Ascending aorta (tissue), 2 donors: ENCODE data around the gene ARHGAP15. TPM values are rescaled to one million over a fixed set of nuclear protein-coding genes. Genes with fewer than 3 reads are reported as not detected.
A peak's percentile ranks its signal among the peaks of the same experiment; 100 is the strongest.

ENCODE experiments used
- DNase-seq, 2 donors: peaks; one replicate each; pipeline ENCODE4 v3.0.0-alpha.2; 2019; ENCODE audit warnings: low spot score in 2 of 2
- H3K27ac ChIP-seq, 2 donors: fragments of 200-600 bp; sonication (generic); one replicate each; pipeline ENCODE4 v1.5.1; 2016 to 2017; ENCODE audit warnings: mild to moderate bottlenecking in 1 of 2
- H3K27me3 ChIP-seq: fragments of 200-600 bp; sonication (generic); one replicate; pipeline ENCODE4 v1.5.1; 2017
- H3K36me3 ChIP-seq, 2 donors: fragments of 200-600 bp; sonication (generic); one replicate each; pipeline ENCODE4 v1.5.1; 2016
- H3K4me1 ChIP-seq, 2 donors: fragments of 200-600 bp; sonication (generic); one replicate each; pipeline ENCODE4 v1.5.1; 2016 to 2017; ENCODE audit warnings: mild to moderate bottlenecking in 1 of 2
- H3K4me3 ChIP-seq, 2 donors: fragments of 200-600 bp; sonication (generic); one replicate each; pipeline ENCODE4 v1.5.1; 2016 to 2017; ENCODE audit warnings: mild to moderate bottlenecking in 1 of 2
- H3K9me3 ChIP-seq, 2 donors: fragments of 200-600 bp; sonication (generic); one replicate each; pipeline ENCODE4 v1.5.1; 2016
- intact Hi-C: fragments of 100-400 bp; cut with DNase I; formaldehyde crosslinking; loops from one replicate; pipeline ENCODE4 v1.15.1; 2023
- total RNA-seq: library from RNA; depleted of rRNA; stranded (reverse); fragments of >200 nt; gene quantifications from one replicate; pipeline ENCODE4 v1.1.0, GENCODE V29; 2016
- TF ChIP-seq, protein P1 (sequence below), 3 experiments: fragments of 200-600 bp in 2 of 3; fragments of 450-650 bp in 1 of 3; sonication (generic) in 2 of 3; IDR thresholded peaks; one replicate each; pipeline ENCODE4 v1.5.1; 2016 to 2019; ENCODE audit warnings: antibody characterized with exemption in 3 of 3, mild to moderate bottlenecking in 1 of 3, moderate library complexity in 1 of 3

Gene ARHGAP15
- total RNA-seq: 1.4 TPM

DNA sequence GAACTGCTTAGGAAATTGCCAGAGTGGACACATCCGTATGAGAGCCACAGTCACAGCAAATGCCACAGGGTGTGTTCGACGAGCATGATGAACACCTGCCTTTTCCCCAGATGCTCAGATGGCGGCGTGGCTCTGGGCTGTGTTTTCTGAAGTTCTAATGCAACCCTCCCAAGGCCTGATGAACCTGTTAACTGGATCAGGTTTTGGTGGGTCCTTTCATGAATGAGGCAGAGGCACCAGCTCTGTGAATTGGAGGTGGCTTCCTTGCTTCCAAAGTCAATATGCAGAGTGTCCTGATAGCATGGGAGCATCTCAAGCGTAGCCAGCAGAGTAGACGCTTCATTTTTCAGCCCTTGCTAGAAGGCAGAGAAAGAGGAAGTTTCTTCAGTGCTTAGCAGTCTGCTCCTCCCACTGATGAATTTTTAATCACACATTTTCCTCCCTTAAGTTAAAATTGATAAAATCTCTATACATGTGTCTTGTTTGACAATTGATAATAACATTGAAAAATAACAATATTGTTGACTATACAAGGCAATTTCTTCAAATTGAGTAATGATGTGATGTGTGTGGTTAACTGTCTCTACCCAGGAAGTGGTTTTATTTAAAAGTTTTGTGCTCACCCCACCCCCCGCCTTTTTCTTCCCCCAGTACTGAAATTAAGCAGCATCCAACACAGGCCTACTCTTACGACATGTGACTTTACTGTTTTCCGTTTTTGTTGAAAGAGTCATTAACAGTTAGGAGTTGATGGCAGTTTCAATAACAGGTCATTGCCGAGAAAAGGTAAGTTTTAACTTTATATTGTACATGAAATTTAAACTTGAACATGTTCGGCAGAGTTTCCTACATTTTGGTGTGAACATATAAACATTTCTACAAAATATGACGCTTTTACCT, at the start of gene ARHGAP15:
Gene ARHGAP15, plus strand, starts transcription at position 739 of the 900 bp plus-strand sequence.
- H3K27me3 ChIP-seq: no peaks in the 10 kb centered on the region
- TF ChIP-seq, protein P1, sequence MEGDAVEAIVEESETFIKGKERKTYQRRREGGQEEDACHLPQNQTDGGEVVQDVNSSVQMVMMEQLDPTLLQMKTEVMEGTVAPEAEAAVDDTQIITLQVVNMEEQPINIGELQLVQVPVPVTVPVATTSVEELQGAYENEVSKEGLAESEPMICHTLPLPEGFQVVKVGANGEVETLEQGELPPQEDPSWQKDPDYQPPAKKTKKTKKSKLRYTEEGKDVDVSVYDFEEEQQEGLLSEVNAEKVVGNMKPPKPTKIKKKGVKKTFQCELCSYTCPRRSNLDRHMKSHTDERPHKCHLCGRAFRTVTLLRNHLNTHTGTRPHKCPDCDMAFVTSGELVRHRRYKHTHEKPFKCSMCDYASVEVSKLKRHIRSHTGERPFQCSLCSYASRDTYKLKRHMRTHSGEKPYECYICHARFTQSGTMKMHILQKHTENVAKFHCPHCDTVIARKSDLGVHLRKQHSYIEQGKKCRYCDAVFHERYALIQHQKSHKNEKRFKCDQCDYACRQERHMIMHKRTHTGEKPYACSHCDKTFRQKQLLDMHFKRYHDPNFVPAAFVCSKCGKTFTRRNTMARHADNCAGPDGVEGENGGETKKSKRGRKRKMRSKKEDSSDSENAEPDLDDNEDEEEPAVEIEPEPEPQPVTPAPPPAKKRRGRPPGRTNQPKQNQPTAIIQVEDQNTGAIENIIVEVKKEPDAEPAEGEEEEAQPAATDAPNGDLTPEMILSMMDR (IDR thresholded peaks at IDR 0.05): no peak
- no peaks in the 10 kb centered on the region for H3K9me3 ChIP-seq
- intact Hi-C loops: no loop called here
- peak within 1 kb of the TSS in 1 of 2 donors; percentile 27 for H3K27ac ChIP-seq
- no peaks in the 10 kb centered on the region for H3K4me1 ChIP-seq
- H3K4me3 ChIP-seq: peak within 1 kb of the TSS in 1 of 2 donors; percentile 21
- no peaks in the 10 kb centered on the region for H3K36me3 ChIP-seq
- DNase-seq: no peak

DNA sequence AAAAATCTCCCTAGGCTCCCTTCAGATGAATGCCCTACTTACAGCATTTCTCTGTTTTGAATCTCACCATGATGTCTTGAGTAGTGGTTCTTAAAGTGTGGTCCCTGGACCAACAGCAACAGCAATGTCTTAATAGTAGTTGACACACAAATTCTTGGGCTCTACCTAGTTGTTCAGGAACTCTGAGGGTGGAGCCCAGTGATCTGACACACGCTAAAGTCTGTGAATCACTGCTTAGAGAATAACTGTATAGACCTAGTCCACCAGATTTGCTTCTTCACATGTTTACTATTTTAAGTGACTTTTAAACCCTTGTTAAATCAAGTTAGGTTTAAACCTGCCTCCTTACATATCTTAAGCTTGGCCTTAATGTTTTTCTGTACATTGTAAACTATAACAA, 47.6 kb upstream of the ARHGAP15 start:
- H3K9me3 ChIP-seq: no peaks in the 10 kb centered on the region
- no peaks in the 10 kb centered on the region for H3K27me3 ChIP-seq
- no peaks in the 10 kb centered on the region for H3K36me3 ChIP-seq
- H3K27ac ChIP-seq: no peak overlapping the region
- no peak for DNase-seq
- intact Hi-C loops: no loop called here
- TF ChIP-seq, protein P1 (IDR thresholded peaks at IDR 0.05): no peak
- no peak overlapping the region for H3K4me3 ChIP-seq
- no peaks in the 10 kb centered on the region for H3K4me1 ChIP-seq

GRCh38 chr2:143083636-143084035, 45.6 kb upstream of the ARHGAP15 start:
- H3K9me3 ChIP-seq: no peaks in the 10 kb centered on the region
- H3K4me3 ChIP-seq: no peak overlapping the region
- no peak overlapping the region for H3K27ac ChIP-seq
- intact Hi-C loops: no loop called here
- H3K4me1 ChIP-seq: no peaks in the 10 kb centered on the region
- H3K27me3 ChIP-seq: no peaks in the 10 kb centered on the region
- TF ChIP-seq, protein P1 (IDR thresholded peaks at IDR 0.05): no peak
- DNase-seq: no peak
- H3K36me3 ChIP-seq: no peaks in the 10 kb centered on the region

DNA sequence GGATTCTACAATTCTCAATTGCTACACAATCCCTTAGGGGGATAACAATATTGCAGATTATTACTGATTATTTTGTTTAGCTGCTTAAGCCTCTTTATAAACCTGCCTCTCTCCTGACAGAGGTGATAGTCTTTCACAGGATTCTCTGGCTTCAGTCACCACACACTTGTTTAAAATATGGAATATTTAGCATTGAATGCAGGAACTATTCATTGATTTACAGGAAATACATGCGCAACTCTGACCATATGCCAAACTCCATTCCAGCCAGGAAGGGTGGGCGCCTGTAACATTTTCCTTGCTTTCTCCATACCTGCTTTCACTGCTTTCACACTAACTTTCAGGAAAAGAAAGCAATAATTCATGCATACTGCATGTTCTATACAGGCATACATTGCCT, 44.8 kb upstream of the ARHGAP15 start:
- DNase-seq: no peak
- TF ChIP-seq, protein P1 (IDR thresholded peaks at IDR 0.05): no peak
- no peak overlapping the region for H3K27ac ChIP-seq

GRCh38 chr2:143085125-143085784, 44.0 kb upstream of the ARHGAP15 start:
- H3K27ac ChIP-seq: no peak overlapping the region
- no peaks in the 10 kb centered on the region for H3K27me3 ChIP-seq
- intact Hi-C loops: no loop called here
- H3K36me3 ChIP-seq: no peaks in the 10 kb centered on the region
- DNase-seq: no peak
- H3K9me3 ChIP-seq: no peaks in the 10 kb centered on the region
- H3K4me3 ChIP-seq: no peak overlapping the region
- H3K4me1 ChIP-seq: no peaks in the 10 kb centered on the region
- TF ChIP-seq, protein P1 (IDR thresholded peaks at IDR 0.05): no peak

More for the DNA sequence above, 44.8 kb upstream of the ARHGAP15 start:
- no peaks in the 10 kb centered on the region for H3K27me3 ChIP-seq
- H3K4me1 ChIP-seq: no peaks in the 10 kb centered on the region
- H3K4me3 ChIP-seq: no peak overlapping the region
- no peaks in the 10 kb centered on the region for H3K36me3 ChIP-seq
- no peaks in the 10 kb centered on the region for H3K9me3 ChIP-seq
- intact Hi-C loops: no loop called here
